Vagina (tissue), 2 donors: Measurements from ENCODE around the gene CDH3. TPM values are rescaled to one million over a fixed set of nuclear protein-coding genes. Genes with fewer than 3 reads are reported as not detected.

Source experiments
- DNase-seq, 2 donors: peaks; one replicate each; pipeline ENCODE4 v3.0.0-alpha.2; 2017; ENCODE audit errors: extremely low spot score in 2 of 2
- H3K27ac ChIP-seq: fragments of 200-600 bp; sonication (generic); one replicate; pipeline ENCODE4 v1.5.1; 2019
- H3K27me3 ChIP-seq: fragments of 200-600 bp; sonication (generic); one replicate; pipeline ENCODE4 v1.5.1; 2019
- H3K36me3 ChIP-seq, 2 donors: fragments of 200-600 bp; sonication (generic); one replicate each; pipeline ENCODE4 v1.5.1; 2017 to 2019
- H3K4me1 ChIP-seq: fragments of 200-600 bp; sonication (generic); one replicate; pipeline ENCODE4 v1.5.1; 2019
- H3K4me3 ChIP-seq, 2 donors: fragments of 200-600 bp; sonication (generic); 1 replicate in 1 of 2; 2 replicates in 1 of 2; pipeline ENCODE4 v1.5.1; 2016 to 2019
- H3K9me3 ChIP-seq: fragments of 200-600 bp; sonication (generic); one replicate; pipeline ENCODE4 v1.5.1; 2019
- CTCF ChIP-seq, 3 experiments: fragments of 450-650 bp in 2 of 3; fragments of 200-600 bp in 1 of 3; sonication (generic) in 1 of 3; IDR thresholded peaks; one replicate each; pipeline ENCODE4 v1.5.1; 2017 to 2019; ENCODE audit warnings: antibody characterized with exemption in 3 of 3, mild to moderate bottlenecking in 2 of 3, moderate library complexity in 2 of 3
- POLR2A ChIP-seq, 2 donors: fragments of 450-650 bp; IDR thresholded peaks; one replicate each; pipeline ENCODE4 v1.6.1; 2017; ENCODE audit warnings: antibody characterized with exemption in 2 of 2, mild to moderate bottlenecking in 2 of 2, moderate library complexity in 2 of 2
- POLR2AphosphoS5 ChIP-seq, 2 donors: sonication (generic); formaldehyde crosslinking; IDR thresholded peaks; one replicate each; pipeline ENCODE4 v1.9.0; 2017; ENCODE audit warnings: antibody characterized with exemption in 2 of 2, mild to moderate bottlenecking in 2 of 2, low read depth in 1 of 2; ENCODE audit not compliant: insufficient read depth in 1 of 2
- intact Hi-C: fragments of 100-400 bp; cut with DNase I; formaldehyde crosslinking; loops from one replicate; pipeline ENCODE4 v1.15.1; 2023
- small RNA-seq: library from RNA; depleted of rRNA; stranded (forward); fragments of <200 nt; gene quantifications from one replicate; pipeline ENCODE3, GENCODE V24; 2016
- total RNA-seq: library from RNA; depleted of rRNA; stranded (reverse); fragments of >200 nt; gene quantifications from one replicate; pipeline ENCODE4 v1.2.3, GENCODE V29; 2016

The CDH3 gene
- total RNA-seq, 1 donor from 2014 or later: 35.4 TPM

GRCh38 chr16:68749432-68749831 is 104.3 kb downstream of the CDH3 start:
- Histone ChIP-seq H3K9me3 (no peaks in the 10 kb centered on the region), H3K27ac (no peak overlapping the region), H3K36me3 (no peaks in the 10 kb centered on the region), H3K4me3 (no peak overlapping the region), H3K27me3 (no peaks in the 10 kb centered on the region), H3K4me1 (peaks cover 2% of the 10 kb centered on the region)
- intact Hi-C loops: loop anchor here (5.0 kb wide), 1 partner anchor 308 kb away; no protein-coding TSS in a partner anchor
- no peak for DNase-seq
- TF ChIP-seq POLR2AphosphoS5 (IDR thresholded peaks at IDR 0.05; ENCODE audit: insufficient read depth in 1 of 2, low read depth in 1 of 2) (no peak), POLR2A (IDR thresholded peaks at IDR 0.05) (no peak), CTCF (IDR thresholded peaks at IDR 0.05) (no peak)

Small RNA genes lying within 50 kb of the gene (small RNA-seq; reads per million reads assigned to genes)
- gene HSPE1P5 (not detected), gene RF01233 (not detected), gene RNA5SP429 (not detected)

Other genes starting within 250 kb of the CDH3 start
- 3.4 TPM for gene SMPD3, start 196.8 kb upstream of the CDH3 start, total RNA-seq
- gene ZFP90, start 106.0 kb upstream of the CDH3 start, total RNA-seq: 41.3 TPM
- 116 TPM for gene CDH1, start 92.0 kb downstream of the CDH3 start, total RNA-seq
- gene TANGO6, start 198.2 kb downstream of the CDH3 start, total RNA-seq: 21.9 TPM